Omental fat pad (tissue), 4 donors: ENCODE measurements around the gene MICAL2. TPM values are rescaled to one million over a fixed set of nuclear protein-coding genes. Genes with fewer than 3 reads are reported as not detected.
A peak's percentile ranks its signal among the peaks of the same experiment; 100 is the strongest.

ENCODE experiments used
- ATAC-seq: fragments of 150-250 bp; one replicate; pipeline ENCODE4 v1.9.1; 2016; ENCODE audit warnings: mild to moderate bottlenecking, moderate library complexity; ENCODE audit not compliant: low FRiP score
- DNase-seq: peaks from one replicate; pipeline ENCODE4 v3.0.0-alpha.2; 2019; ENCODE audit warnings: low spot score
- CTCF ChIP-seq, 3 donors: fragments of 450-650 bp; IDR thresholded peaks; one replicate each; pipeline ENCODE4 v1.5.1; 2016 to 2017; ENCODE audit warnings: antibody characterized with exemption in 3 of 3, mild to moderate bottlenecking in 3 of 3, moderate library complexity in 2 of 3
- total RNA-seq, 4 donors: library from RNA; depleted of rRNA; stranded (reverse); fragments of >200 nt; gene quantifications; one replicate each; pipeline ENCODE4 v1.1.0, GENCODE V29; 2016

Gene MICAL2
- total RNA-seq, 4 donors from 2014 or later = 34.3 to 143 (median 57.0) TPM

GRCh38 chr11:12155696-12156095 is 45.3 kb downstream of the MICAL2 start:
- no peak for ATAC-seq
- no peak for DNase-seq

GRCh38 chr11:12156301-12157140 is 46.1 kb downstream of the MICAL2 start:
- DNase-seq (no peak), ATAC-seq (no peak)
- TF ChIP-seq CTCF (IDR thresholded peaks at IDR 0.05) = no peak

More at GRCh38 chr11:12155696-12156095, 45.3 kb downstream of the MICAL2 start:
- TF ChIP-seq CTCF (IDR thresholded peaks at IDR 0.05) = no peak

- DNase-seq (no peak), ATAC-seq (peak; percentile 14)
- no peak for TF ChIP-seq CTCF (IDR thresholded peaks at IDR 0.05)
Measured at GRCh38 chr11:12157241-12157661, 46.9 kb downstream of the MICAL2 start.

GRCh38 chr11:12158909-12159308 is 48.5 kb downstream of the MICAL2 start:
- ATAC-seq = peak; percentile 16
- TF ChIP-seq CTCF (IDR thresholded peaks at IDR 0.05) = no peak
- no peak for DNase-seq

- ATAC-seq = peak; percentile 76
- no peak for TF ChIP-seq CTCF (IDR thresholded peaks at IDR 0.05)
Measured at GRCh38 chr11:12159351-12160099, 49.1 kb downstream of the MICAL2 start.

GRCh38 chr11:12160231-12160630 is 49.8 kb downstream of the MICAL2 start:
- DNase-seq = no peak
- TF ChIP-seq CTCF (IDR thresholded peaks at IDR 0.05) = no peak
- no peak for ATAC-seq

More at GRCh38 chr11:12159351-12160099, 49.1 kb downstream of the MICAL2 start:
- DNase-seq = no peak
